HUDEP-2 (cell line): Measurements from ENCODE around the gene IFNA6.
"Not testable (repeated sequence)": the region's sequence is repeated elsewhere in the genome, so short reads cannot be mapped to it uniquely, and the experiment has no call there.

ENCODE experiments used
- DNase-seq, 76 experiments: peaks; one replicate each; lab custom pipeline; 2025; ENCODE audit not compliant: unreplicated experiment in 76 of 76; lab: John Stamatoyannopoulos, UW

IFNA6 gene

DNA sequence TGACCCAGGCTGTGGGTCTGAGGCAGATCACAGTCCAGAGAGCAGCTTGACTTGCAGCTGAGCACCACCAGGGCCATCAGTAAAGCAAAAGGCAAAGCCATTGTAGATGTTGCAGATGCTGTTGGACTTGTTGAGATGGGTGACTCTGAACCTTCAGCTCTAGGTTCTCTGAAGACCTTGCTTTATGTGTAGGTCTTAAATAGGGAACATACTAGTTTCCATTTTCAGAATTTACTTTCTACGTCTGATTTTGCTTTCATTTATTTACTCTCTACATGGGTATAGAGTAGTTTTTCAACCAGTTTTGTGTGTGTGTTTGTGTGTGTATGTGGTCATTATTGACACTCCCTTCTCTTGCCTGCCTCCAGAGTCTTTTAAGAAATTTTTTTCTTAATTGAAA is at the start of gene IFNA6:
IFNA6 (minus strand) TSS at position 101 of the 400 bp plus-strand sequence; CDS start at position 101, 0 bp downstream.
- DNase-seq, result no peak

DNA sequence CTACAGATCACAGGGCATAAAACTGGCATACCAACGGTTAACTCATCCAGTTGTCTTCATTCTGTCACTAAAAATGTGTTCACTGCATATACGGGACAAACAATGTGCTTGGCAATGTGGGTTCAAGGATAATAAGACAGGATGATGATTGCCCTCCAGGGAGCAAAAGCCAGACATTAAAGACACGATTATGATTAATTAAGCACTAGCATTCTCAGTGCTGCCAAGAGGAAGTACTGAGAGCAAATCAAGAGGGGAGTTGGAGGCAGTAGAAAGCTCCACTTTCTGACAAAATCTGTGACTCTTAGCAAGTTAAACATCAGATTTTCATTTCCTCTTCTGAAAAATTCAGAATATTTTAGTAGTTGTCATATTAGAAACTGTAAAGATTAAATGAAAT is 49.3 kb upstream of the IFNA6 start:
- no peak for DNase-seq

DNA sequence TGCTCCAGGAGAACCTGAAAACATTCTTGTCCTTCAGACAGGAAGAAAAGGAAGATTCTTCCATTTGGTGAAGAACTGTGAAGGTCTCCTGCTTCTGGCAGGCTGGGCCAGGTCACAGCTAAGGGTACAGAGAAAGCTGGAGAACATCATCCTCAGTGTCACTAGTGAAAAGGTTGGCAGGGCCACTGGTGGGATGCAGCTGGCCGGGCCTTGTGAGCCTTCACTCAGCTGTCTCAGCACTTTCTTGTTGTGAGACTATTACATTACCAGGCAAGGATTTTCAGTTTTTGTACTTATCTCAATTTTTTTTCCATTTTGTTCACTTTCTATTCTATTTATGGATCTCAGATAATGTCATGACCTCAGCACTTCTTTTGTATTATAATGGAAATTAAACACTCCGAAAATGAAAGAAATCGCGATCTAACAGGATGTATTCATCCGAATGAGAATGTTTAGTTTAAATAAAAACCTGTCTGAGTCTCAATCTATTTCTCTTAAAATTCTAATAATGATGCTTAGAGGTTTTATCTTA is 48.3 kb upstream of the IFNA6 start:
- no peak for DNase-seq

DNA sequence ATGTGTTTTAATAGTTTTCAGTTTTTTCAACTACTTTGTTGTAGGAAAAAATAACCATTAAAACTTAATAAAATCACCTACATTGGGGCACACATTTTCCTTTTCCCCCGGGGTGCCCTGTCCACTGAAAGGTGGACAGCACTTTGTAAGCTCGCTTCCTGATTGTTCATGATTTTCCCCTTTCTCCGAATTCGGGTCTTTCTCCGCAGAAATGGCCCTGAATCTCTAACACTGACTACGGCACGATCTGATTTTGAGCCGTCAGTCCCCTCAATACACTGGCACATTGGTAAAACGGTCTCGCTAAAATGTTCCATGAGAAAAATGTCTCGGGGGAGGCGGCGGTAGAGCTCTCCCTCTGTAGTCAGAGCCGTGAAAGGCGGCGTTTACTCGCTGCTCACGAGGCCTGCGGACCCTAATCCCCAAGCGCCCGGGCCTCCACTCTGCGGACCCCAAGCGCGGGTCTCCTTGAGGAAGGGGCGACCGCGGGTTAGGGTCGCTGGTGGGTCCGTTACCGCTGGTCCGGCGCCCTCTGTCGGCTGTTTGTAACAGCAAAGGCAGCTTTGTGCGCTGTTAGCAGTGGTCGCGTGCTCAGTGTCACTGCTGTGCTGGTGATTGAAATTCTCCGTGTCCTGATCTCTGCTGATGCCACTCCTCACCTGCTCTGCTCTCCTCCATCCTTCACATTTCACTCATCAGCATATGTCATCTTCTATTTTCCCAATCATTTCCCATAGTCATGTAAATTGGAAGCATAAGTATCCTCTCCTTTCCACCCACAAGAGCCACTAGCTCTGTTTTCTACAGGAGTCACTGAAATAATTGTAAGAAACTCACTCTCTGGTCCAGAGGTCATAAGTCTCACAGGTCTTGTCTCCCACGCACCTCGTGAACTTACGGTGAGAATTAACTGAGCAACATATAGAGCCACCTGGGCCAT is 45.4 kb upstream of the IFNA6 start:
- peak in 23 of 76 experiments; percentile 3 to 35 (median 19) for DNase-seq

DNA sequence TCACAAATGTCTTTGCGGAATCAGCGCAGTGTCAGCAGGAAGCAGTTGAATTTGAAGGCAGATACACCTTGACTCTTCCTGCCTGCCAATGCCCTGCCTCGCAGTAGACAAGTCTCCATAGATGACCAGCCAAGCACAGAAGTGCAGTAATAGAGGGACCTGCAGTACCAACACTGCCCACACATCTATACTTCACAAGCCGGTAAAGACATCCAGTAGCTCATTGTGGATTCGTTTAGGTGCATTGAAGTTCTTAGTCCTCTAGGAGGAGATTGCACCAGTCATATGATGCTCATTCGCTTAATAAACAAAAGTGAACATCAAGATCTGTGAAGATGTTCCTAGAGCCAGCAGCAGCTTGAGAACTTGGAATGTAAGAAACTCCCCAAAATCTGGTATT is 41.6 kb upstream of the IFNA6 start:
- peak in 4 of 76 experiments; percentile 1 to 13 (median 4) for DNase-seq

DNA sequence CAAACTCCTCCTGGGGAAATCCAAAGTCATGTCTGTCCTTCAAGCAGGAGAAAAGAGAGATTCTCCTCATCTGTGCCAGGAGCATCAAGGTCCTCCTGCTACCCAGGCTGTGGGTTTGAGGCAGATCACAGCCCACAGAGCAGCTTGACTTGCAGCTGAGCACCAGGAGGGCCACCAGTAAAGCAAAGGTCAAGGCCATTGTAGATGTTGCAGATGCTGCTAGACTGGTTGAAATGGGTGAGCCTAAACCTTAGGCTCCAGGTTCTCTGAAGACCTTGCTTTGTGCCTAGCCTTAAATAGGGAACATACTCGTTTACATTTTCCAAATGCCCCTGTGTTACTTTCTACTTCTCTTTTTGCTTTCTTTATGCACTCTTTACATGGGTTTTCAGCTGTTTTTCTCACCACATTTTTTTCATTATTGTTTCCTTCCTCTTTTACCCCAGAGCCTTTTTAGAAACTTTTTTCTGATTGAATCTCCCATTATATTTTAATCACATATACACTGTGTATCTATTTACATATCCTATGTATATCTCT is 34.5 kb upstream of the IFNA6 start, which contains the start of gene IFNA2:
IFNA2 (minus strand) TSS at position 268 of the 540 bp plus-strand sequence; CDS start at position 199, 69 bp downstream.
- no peak for DNase-seq

DNA sequence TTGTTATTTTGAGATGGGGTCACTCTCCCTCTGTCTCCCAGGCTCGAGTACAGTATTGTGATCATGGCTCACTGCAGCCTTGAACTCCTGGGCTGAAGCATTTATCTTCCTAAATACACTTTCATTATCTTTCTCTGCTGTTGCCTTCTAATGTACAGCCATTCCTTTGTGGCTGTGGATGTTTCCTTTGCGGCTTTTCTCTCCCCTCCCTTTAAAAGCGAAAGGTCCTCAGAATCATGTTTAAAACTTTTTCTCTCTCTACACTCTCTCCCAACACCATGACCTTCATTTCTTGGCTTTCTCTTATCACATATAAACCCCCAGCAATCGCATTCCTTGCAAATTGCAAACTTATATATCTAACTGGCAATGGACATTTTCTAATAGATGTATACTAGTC is 32.9 kb upstream of the IFNA6 start:
- no peak for DNase-seq

DNA sequence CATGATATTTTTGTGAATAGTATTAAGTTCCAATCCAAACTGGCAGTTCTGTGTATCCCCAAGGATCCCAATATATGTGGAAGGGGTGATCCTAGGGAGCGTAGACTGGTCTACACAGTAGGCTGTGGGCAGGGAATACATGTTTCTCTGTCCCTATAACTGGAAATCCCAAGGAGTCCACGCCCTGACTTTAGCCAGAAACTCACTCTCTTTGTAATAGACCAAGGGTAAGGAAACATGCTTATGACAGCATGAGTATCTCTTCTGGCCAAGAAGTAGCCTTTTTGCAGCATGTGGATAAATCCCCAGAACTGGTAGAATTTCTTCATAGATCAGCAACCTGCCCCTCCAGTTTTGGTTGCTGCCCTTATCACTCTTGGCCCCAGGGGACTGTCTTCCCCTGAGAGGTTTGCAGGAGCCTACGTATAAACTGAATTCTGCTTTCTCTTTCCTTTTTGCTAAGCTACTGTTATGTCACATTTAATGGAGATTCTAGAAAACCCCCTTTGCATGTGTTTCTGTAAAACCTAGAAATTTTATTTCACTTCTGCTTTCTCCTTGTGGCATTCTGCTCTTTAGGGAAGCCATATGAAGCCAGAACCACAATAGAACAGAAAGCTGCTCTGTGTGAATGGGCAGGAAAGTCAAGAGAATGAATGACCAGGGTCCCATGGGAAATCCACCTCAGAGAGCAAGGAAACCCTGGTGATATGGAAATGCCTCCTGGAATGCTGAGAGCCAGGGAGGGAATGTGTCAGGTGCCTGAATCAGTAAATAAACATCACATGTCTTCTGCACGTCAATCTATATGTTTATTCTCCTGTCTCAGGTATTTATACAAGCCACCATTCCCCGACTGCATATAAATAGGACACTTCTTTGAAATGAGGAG is 31.0 kb upstream of the IFNA6 start:
- no peak for DNase-seq

DNA sequence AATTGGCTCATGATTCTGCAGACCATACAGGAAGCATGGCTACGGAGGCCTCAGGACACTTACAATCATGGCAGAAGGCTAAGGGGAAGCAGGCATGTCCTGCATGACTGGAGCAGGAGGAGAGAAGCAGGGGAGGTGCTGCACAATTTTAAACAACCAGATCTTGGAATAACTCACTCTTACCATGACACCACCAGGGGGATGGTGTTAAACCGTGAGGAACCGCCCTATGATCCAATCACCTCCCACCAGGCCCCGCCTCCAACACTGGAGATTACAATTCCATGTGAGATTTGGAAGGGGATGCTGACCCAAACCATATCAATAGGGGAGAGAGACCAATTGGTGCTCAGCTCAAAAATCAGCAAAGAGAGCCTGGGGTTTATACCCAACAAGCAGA is 20.8 kb upstream of the IFNA6 start:
- DNase-seq, result not testable (repeated sequence)

DNA sequence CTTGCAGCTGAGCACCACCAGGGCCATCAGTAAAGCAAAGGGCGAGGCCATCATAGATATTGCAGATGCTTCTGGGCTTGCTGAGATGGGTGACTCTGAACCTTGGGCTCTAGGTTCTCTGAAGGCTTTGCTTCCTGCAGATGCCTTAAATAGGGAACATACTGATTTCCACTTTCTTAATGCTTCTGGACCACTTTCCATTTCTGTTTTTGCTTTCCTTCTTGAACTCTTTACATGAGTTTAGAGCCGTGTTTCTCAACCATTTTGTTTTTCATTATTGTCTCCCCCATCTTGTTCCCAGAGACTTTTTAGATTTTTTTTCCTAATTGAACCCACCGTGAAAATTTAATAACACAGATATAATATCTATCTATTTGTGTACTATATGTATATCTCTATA is 17.3 kb upstream of the IFNA6 start, which contains the start of gene IFNA13:
IFNA13 (minus strand) TSS at position 101 of the 400 bp plus-strand sequence; CDS start at position 54, 47 bp downstream.
- no peak for DNase-seq

DNA sequence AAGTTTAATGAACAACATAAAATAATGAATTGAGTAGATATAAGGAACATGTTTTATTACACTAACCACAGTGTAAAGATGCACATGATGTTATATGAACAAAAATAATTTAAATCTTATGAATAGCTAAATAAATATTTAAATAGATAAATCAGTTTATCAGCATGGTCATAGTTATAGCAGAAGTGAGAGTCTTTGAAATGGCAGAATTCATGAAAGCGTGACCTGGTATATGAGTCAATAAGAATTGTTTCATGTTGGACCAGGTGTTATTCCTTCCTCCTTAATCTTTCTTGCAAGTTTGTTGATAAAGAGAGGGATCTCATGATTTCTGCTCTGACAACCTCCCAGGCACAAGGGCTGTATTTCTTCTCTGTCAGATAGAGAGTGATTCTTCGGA is 16.5 kb upstream of the IFNA6 start:
- not testable (repeated sequence) for DNase-seq

DNA sequence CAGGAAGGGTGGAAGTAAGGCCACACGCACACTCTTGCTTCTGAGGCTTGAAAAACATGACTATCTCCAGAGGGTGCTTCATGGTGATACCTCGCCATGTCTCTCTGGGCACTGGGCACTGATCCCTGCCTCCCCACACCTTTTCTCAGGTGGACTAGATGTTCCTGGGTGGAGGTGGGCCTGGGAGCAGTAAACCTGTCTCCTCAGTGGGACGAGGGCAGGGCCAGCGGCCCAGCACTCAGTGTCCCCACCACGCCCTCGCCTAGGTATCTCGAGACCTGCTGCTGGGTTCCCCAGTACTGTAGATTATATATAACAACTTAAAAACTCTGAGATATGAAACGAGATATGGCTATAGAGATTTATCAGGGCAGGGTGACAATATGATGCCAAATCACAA is 11.6 kb upstream of the IFNA6 start:
- DNase-seq, result no peak

DNA sequence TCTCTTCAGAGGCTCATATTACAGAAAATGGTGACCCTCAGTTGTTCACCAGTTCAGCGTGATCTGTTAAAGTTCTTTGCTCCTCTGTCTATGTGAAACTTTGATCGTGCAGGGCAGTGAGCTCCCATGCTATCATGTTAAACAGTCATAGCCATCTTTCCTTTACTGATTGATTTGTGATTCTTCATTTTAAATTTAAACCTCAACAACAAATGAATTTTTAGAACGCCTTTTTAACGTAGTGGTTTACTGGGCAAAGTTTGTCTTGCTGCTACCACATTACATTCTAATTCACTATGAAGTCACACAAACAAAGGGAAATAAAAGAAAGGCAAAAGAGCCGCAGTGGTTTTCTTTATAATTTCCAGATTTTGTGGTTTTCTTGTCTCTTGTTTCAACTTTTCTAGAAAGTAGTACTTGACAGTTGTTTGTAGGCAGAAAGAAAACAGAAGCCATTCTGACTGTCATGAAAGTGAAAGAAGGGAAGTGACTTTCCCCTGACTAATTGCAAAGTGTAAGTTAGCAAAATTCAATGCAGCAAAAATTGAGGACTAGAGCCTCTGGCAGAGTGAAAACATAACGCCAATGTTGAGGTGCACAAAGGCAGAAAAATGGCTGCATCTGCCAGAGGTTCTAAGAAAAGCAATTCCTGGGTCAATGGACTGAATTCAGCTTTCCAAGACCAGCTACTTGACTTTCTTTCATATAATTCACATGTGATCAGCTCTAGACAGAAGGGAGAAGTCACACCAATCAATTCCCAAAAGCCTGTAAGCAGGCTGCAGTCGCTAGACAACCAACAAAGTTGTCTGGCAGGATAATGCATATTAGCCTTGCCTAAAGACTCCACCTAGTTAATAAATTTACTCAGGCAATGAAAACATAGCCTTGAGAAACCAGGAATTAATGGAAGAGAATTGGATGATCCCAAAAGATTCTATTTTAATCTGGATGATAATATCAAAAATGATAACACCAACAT is 7.1 kb upstream of the IFNA6 start:
- DNase-seq, result no peak

DNA sequence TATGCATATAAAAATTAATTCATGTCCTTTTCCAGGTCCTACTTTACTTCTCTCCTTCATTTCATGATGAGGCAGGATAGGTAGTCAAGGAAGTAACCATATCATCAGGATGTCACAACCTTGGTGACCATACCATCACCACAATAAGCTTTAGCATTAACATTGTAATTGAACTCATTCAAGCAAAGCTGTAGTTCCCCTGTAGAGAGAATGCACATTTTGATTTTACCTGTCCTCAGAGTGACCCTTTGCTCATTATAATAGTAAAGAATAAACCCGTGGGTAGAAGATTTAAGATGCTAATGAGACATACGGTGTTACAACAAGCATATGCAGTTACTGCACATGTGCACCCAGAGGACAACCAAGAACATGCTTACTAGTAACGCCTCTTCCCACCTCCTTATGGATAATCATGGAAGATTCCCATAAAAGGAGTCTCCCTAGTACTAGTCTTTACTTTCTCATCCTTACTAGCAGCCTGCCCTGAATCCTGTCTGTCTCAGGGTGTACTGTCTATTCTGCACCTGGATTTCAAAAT is 2.2 kb downstream of the IFNA6 start:
- DNase-seq, result no peak

DNA sequence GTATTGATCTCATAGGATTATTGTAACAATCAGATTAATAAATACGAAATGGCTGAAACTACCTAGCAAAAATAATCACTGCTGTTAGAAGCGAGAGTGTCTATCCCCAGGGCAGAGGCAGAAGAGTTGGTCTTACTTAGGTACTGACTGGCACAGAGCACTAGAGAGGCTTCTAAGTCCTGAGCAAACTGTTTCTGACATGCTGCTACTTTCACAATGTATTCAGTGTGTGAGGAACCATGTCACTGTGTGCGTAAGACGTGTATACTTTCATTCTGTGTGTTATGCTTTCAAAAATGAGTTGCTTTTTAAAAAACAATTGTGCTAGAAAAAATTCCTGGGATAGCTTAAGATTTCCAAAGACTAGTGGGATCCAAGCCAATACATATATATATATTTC is 10.0 kb downstream of the IFNA6 start:
- DNase-seq, result no peak

DNA sequence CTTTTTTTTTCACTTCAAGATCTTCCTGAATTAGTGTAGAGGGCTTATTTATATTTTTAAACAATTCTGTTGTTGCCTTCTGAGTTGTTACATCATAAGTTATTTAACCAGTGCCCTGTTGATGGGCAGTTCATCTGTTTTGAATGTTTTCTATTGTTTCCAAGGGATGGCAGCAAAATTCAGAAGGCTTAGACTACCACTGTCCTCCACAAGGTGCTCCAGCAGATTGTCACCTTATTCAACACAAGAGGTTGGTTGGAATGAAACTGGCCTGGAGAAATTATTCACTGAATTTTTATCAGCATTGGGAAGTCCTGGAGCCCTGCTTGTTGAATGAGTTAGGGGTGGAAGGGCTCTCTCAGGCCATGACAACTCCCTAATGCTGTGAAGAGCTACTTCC is 14.2 kb downstream of the IFNA6 start:
- peak in 2 of 76 experiments; percentile 3 to 10 for DNase-seq

DNA sequence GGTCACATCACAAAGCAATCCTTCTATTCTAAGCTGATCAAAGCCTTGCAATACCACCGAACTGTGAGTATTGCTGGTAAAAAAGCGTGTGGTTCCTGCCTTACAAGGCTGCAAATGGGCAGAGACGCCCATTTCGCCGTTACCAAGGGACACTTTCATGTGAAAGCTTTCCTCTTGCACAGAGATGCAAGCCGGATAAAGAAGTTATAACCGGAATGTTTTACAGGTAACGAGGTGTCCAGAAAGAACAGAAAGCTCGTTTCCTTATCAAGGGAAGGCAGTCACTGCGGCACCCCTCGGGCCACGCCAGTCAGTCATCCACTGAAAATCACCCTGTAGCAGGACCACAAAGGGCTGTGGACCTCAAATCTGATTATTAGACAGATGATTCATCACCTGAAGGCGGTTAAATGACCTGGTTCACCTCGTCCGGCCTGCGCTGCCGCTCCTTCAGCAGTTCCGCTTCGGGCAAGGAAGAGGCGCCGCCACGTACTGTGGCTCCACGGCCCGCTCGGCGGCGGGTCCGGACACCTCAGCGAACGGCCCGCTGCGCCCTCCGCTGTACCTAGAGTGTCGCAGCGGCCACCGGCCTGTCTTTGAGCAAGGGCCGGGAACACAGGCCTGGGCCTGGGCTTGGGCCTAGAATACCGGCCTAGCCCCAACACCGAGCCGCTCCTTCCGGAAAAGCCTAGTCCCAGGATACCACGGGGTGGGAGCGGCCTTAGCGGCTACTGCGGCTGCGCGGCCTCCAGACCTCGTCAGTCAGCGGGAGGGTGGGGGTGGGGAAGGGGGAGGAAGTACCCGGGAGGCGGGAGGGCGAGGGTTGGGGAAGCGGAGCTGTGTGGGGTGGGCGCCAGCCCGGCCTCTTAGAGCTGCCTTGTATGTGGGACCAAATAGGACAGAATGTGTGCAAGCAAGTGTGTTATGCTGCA is 15.7 kb downstream of the IFNA6 start, which contains the start of gene KLHL9:
KLHL9 (minus strand) TSS at position 704 of the 932 bp plus-strand sequence; CDS start at position 159, 545 bp downstream.
- DNase-seq, result peak in 75 of 76 experiments; percentile 20 to 90 (median 79)

DNA sequence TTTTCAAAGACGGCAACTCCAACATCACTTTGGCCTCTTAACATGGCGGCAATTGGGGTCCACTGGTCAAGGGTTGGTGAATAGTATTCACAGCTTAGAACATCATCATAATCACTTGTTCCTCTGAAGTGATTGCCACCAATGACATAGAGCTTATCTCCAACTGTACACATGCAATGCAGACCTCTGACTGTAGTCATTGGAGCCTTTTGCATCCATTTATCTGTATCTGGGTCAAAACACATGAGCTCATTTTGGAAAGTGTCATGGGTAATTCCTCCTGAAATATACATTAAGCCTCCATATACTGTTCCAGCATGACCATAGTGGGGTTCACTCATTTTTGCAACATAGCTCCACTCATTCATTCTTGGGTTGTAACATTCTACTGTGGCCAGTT is 17.5 kb downstream of the IFNA6 start:
- DNase-seq, result peak in 10 of 76 experiments; percentile 2 to 25 (median 12)
